LNCaP clone FGC (cell line): Measurements from ENCODE around the gene STK32C.

Experiments
- DNase-seq: peaks from one replicate; pipeline ENCODE4 v3.0.0-alpha.2; 2011; ENCODE audit warnings: low read depth
- H3K4me3 ChIP-seq: 2 replicates; pipeline ENCODE4 v1.5.1; 2011; ENCODE audit warnings: mild to moderate bottlenecking, low read depth, low read length, control low read depth
- CTCF ChIP-seq: IDR thresholded peaks from 2 replicates; pipeline ENCODE4 v1.5.1; 2012; ENCODE audit warnings: mild to moderate bottlenecking; ENCODE audit not compliant: control insufficient read depth, insufficient read depth; ENCODE audit errors: extremely low read depth

The STK32C gene

GRCh38 chr10:132306864-132307751 is 642 bp downstream of the STK32C start:
- H3K4me3 ChIP-seq, result peak overlapping the region; percentile 56
- TF ChIP-seq CTCF, result peak; percentile 43
- peak; percentile 74 for DNase-seq

GRCh38 chr10:132306343-132306685 is 1.4 kb downstream of the STK32C start:
- TF ChIP-seq CTCF, result no peak
- H3K4me3 ChIP-seq, result peak overlapping the region; percentile 56
- DNase-seq, result no peak

GRCh38 chr10:132305654-132306342 is 2.0 kb downstream of the STK32C start:
- no peak for DNase-seq
- no peak overlapping the region for H3K4me3 ChIP-seq
- TF ChIP-seq CTCF, result no peak

- DNase-seq, result no peak
- no peak overlapping the region for H3K4me3 ChIP-seq
- no peak for TF ChIP-seq CTCF
Measured at GRCh38 chr10:132304756-132305509, 2.8 kb downstream of the STK32C start.

GRCh38 chr10:132303361-132304115 is 4.2 kb downstream of the STK32C start:
- H3K4me3 ChIP-seq, result no peak overlapping the region
- DNase-seq, result no peak
- TF ChIP-seq CTCF, result no peak

GRCh38 chr10:132302421-132303310 is 5.1 kb downstream of the STK32C start:
- DNase-seq, result no peak
- no peak for TF ChIP-seq CTCF
- no peak overlapping the region for H3K4me3 ChIP-seq
